Right ventricle myocardium inferior (tissue), 1 donor: ENCODE measurements around the gene IL31. TPM values are rescaled to one million over a fixed set of nuclear protein-coding genes. Genes with fewer than 3 reads are reported as not detected.

Experiments used
- total RNA-seq: library from RNA; stranded (reverse); fragmentation: NEBNext Ultra II Directional; extraction: Animal tissue kit (Norgen Biotek cat#: 25700); gene quantifications from one replicate; pipeline ENCODE4 v1.2.1, GENCODE V29; 2021
- donor health status: DM: no; HTN: yes; CAD: no; lungs with severe emphysema.

IL31 gene
- total RNA-seq, 1 donor from 2014 or later: not detected

Other genes starting within 250 kb of the IL31 start
- 15.8 TPM for gene BCL7A, start 152.3 kb downstream of the IL31 start, total RNA-seq
- gene MLXIP, start 95.5 kb downstream of the IL31 start, total RNA-seq: 25.7 TPM
- gene LRRC43, start 8.9 kb upstream of the IL31 start, total RNA-seq: 0.70 TPM
- gene B3GNT4, start 29.5 kb upstream of the IL31 start, total RNA-seq: not detected
- 28.2 TPM for gene DIABLO, start 51.8 kb upstream of the IL31 start, total RNA-seq
- 10.8 TPM for gene VPS33A, start 92.3 kb upstream of the IL31 start, total RNA-seq
- 110 TPM for gene CLIP1, start 248.4 kb upstream of the IL31 start, total RNA-seq